ENCODE data around the gene UBXN6.

Gene UBXN6

DNA sequence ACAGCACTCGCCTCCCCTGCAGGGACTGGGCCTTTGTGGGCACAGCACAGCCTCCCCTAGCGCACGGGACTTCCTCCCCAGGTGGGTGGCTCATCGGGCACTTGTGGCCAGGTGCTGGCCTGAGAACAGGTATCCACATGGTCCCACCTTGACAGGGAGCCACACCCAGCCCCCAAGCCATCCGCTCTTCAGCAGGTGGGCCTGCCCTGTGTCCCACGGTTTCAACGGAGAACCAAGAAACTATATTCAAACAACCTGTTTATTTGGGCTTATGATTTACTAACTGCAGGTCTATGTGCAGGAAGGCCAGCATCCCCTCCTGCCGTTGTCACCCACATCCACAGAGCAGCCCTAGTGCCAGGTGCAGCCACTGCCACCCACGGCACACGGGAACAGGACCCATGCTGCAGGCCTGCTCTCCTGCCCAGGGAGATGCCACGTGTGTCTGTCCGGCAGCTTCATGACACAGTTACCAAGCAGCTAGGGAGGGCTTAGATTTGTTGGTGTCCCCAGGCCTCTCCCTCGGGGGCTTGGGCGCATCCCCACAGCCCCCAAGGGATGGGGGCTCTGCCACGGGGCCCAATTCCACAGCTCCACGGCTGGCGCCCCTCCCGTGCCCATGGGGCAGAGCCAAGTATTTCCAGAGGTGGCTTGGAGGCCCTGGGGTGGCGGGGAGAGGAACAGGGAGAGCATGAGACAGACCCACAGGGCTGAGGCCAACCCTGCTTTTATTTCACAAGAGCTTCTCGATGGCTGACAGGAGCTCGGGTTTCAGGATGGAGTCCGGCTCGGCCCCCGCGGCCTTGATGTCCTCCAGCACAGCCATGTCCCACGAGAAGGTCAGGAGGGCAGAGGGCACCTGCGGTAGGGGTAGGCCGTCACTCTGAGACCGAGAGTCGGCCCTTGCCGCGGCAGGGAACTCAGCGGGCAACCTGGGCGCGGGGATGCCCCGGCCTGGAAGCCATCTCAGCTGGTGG, 12.5 kb downstream of the UBXN6 start:
- H3K27ac ChIP-seq (ENCODE audit: low read length), result no peak overlapping the region
- H3K9ac ChIP-seq (ENCODE audit: low read depth, low read length), result no peak overlapping the region
- peaks cover 93% of the 10 kb centered on the region for H3K36me3 ChIP-seq (ENCODE audit: insufficient read depth, low read length)
- no peak overlapping the region for H3K4me2 ChIP-seq (ENCODE audit: insufficient read depth, low read length)
- no peaks in the 10 kb centered on the region for H3K27me3 ChIP-seq (ENCODE audit: insufficient read depth, low read length, poor library complexity)
- ATAC-seq (ENCODE audit: insufficient read depth, low read depth), result peak; percentile 4; the same call in 1 of the 3 replicates
- peaks cover 5% of the 10 kb centered on the region; the same call in 1 of the 2 replicates for H3K79me2 ChIP-seq (ENCODE audit: insufficient read depth, low read length)
- H4K20me1 ChIP-seq (ENCODE audit: insufficient read depth, low read length), result peaks cover 79% of the 10 kb centered on the region
- H3K9me3 ChIP-seq (ENCODE audit: insufficient read depth, low read length, severe bottlenecking), result no peaks in the 10 kb centered on the region
- no peak overlapping the region for H3K4me3 ChIP-seq (ENCODE audit: low read depth in 1 of 2, low read length in 2 of 2)
- TF ChIP-seq, protein P1, sequence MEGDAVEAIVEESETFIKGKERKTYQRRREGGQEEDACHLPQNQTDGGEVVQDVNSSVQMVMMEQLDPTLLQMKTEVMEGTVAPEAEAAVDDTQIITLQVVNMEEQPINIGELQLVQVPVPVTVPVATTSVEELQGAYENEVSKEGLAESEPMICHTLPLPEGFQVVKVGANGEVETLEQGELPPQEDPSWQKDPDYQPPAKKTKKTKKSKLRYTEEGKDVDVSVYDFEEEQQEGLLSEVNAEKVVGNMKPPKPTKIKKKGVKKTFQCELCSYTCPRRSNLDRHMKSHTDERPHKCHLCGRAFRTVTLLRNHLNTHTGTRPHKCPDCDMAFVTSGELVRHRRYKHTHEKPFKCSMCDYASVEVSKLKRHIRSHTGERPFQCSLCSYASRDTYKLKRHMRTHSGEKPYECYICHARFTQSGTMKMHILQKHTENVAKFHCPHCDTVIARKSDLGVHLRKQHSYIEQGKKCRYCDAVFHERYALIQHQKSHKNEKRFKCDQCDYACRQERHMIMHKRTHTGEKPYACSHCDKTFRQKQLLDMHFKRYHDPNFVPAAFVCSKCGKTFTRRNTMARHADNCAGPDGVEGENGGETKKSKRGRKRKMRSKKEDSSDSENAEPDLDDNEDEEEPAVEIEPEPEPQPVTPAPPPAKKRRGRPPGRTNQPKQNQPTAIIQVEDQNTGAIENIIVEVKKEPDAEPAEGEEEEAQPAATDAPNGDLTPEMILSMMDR (IDR thresholded peaks at IDR 0.05; ENCODE audit: borderline replicate concordance, extremely low read depth, low read length, poor library complexity, severe bottlenecking), result no peak
- TF ChIP-seq EZH2 (IDR thresholded peaks at IDR 0.05; ENCODE audit: borderline replicate concordance, low read depth, low read length, severe bottlenecking), result no peak
- no peak for DNase-seq
- no peaks in the 10 kb centered on the region for H3K4me1 ChIP-seq (ENCODE audit: insufficient read depth, low read length)
- H2AFZ ChIP-seq (ENCODE audit: low read depth, low read length), result no peak overlapping the region

DNA sequence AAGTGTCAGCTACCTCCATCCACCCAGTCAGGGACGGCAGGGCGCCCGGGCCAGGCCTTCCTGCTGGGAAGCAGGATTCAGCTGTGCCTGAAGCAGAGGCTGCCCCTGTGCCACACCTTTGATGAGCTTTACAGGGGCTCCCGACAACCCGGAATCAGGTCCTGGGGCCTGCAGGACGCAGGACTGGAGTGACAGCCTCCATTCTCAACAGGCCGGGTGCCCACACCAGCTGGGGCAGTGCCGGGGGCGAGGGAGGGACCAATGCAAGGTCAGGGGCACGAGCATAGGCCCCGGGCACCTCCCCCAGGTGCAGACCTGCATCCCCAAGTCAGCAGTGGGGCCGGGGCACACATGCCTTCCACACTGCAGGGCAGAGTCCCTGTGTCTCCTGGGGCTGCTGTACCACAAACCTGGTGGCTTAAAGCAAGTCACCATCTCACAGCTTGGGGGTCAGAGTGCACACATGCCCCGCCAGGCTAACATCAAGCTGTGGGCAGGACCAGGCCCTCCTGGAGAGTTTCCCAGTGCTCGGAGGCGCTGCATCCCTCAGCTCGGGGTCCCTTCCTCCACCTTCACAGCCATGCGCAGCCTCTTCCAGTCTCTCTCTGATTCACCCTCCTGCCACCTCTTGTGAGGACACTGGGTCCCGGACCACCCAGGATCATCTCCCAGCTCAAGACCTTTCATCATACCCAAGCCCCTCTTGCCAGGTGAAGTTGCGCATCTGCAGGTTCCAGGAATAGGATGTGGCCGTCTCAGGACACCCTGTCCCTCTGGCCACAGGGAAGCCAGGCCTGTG, 13.4 kb downstream of the UBXN6 start:
- Histone ChIP-seq H2AFZ (ENCODE audit: low read depth, low read length) (no peak overlapping the region), H4K20me1 (ENCODE audit: insufficient read depth, low read length) (peaks cover 84% of the 10 kb centered on the region), H3K9me3 (ENCODE audit: insufficient read depth, low read length, severe bottlenecking) (no peaks in the 10 kb centered on the region), H3K4me3 (ENCODE audit: low read depth in 1 of 2, low read length in 2 of 2) (no peak overlapping the region), H3K36me3 (ENCODE audit: insufficient read depth, low read length) (peaks cover 95% of the 10 kb centered on the region), H3K27ac (ENCODE audit: low read length) (no peak overlapping the region), H3K4me2 (ENCODE audit: insufficient read depth, low read length) (no peak overlapping the region), H3K4me1 (ENCODE audit: insufficient read depth, low read length) (no peaks in the 10 kb centered on the region), H3K79me2 (ENCODE audit: insufficient read depth, low read length) (peaks cover 14% of the 10 kb centered on the region), H3K9ac (ENCODE audit: low read depth, low read length) (no peak overlapping the region), H3K27me3 (ENCODE audit: insufficient read depth, low read length, poor library complexity) (no peaks in the 10 kb centered on the region)
- no peak for TF ChIP-seq EZH2 (IDR thresholded peaks at IDR 0.05; ENCODE audit: borderline replicate concordance, low read depth, low read length, severe bottlenecking)
- TF ChIP-seq, protein P1 (IDR thresholded peaks at IDR 0.05; ENCODE audit: borderline replicate concordance, extremely low read depth, low read length, poor library complexity, severe bottlenecking), result no peak
- ATAC-seq (ENCODE audit: insufficient read depth, low read depth) (peak; percentile 12; the same call in 1 of the 3 replicates), DNase-seq (no peak)

DNA sequence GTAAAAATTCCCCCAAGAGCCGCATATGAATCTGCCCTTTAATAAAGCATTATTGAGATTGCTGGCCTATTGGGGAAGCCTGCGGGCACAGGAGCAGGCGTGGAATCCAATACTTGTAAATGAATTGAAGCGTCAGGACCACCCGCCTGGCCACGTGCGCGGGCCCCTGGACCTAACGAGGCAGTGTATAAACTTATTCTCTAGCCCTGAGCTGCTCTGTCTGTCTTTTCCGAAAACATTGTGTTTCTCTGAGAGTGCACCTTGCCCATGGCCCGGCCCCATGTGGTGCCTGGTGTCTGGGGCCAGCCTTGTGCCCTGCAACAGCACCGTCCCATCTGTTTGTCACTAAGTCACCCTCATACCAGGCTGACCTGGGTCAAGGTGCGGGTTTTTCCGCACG, 14.4 kb downstream of the UBXN6 start:
- Histone ChIP-seq H3K4me1 (ENCODE audit: insufficient read depth, low read length) (no peaks in the 10 kb centered on the region), H3K4me2 (ENCODE audit: insufficient read depth, low read length) (no peak overlapping the region), H3K9ac (ENCODE audit: low read depth, low read length) (no peak overlapping the region), H3K36me3 (ENCODE audit: insufficient read depth, low read length) (peaks cover 95% of the 10 kb centered on the region), H2AFZ (ENCODE audit: low read depth, low read length) (no peak overlapping the region), H3K9me3 (ENCODE audit: insufficient read depth, low read length, severe bottlenecking) (no peaks in the 10 kb centered on the region), H3K27ac (ENCODE audit: low read length) (no peak overlapping the region), H3K4me3 (ENCODE audit: low read depth in 1 of 2, low read length in 2 of 2) (no peak overlapping the region), H4K20me1 (ENCODE audit: insufficient read depth, low read length) (peaks cover 80% of the 10 kb centered on the region), H3K27me3 (ENCODE audit: insufficient read depth, low read length, poor library complexity) (no peaks in the 10 kb centered on the region), H3K79me2 (ENCODE audit: insufficient read depth, low read length) (peaks cover 18% of the 10 kb centered on the region)
- DNase-seq (no peak), ATAC-seq (ENCODE audit: insufficient read depth, low read depth) (no peak)
- TF ChIP-seq, protein P1 (IDR thresholded peaks at IDR 0.05; ENCODE audit: borderline replicate concordance, extremely low read depth, low read length, poor library complexity, severe bottlenecking), result no peak
- no peak for TF ChIP-seq EZH2 (IDR thresholded peaks at IDR 0.05; ENCODE audit: borderline replicate concordance, low read depth, low read length, severe bottlenecking)

Data from DND-41 (cell line).